Measurements from ENCODE around the gene GRAP2.
"Not testable (repeated sequence)": the region's sequence is repeated elsewhere in the genome, so short reads cannot be mapped to it uniquely, and the experiment has no call there.

The GRAP2 gene

DNA sequence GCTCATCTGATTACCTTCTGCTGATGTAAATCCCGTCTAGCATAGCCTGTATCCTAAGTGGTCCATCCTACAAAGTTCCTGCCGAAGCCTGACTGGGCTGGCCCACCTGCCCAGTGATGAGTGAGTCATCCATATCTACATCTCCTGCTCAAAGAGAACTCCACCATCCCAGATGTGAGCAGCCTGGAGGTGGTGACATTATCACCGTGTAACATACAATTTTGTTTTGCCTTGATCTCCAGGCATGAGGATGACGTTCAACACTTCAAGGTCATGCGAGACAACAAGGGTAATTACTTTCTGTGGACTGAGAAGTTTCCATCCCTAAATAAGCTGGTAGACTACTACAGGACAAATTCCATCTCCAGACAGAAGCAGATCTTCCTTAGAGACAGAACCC lies 64.9 kb downstream of the GRAP2 start:
- DNase-seq (ENCODE audit: low spot score) = no peak

DNA sequence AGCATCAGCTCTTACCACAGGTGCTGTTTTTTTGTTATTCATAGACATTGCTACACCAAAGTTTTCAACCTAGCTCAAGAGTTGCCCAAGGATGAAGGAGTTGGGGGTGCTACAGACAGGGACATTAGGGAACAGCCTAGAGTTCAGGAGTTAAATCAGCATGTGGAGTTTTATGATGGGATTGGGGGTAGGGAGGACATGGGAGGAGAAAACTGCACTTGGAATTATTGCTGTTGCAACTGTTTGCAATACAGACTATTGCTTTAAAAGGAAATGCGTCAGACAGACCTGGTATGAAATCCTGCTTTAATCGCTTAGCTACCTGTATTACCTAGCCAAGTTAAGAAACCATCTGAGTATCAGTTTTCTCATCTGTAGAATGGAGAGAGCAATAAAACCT lies 65.6 kb downstream of the GRAP2 start:
- no peak for DNase-seq (ENCODE audit: low spot score)

DNA sequence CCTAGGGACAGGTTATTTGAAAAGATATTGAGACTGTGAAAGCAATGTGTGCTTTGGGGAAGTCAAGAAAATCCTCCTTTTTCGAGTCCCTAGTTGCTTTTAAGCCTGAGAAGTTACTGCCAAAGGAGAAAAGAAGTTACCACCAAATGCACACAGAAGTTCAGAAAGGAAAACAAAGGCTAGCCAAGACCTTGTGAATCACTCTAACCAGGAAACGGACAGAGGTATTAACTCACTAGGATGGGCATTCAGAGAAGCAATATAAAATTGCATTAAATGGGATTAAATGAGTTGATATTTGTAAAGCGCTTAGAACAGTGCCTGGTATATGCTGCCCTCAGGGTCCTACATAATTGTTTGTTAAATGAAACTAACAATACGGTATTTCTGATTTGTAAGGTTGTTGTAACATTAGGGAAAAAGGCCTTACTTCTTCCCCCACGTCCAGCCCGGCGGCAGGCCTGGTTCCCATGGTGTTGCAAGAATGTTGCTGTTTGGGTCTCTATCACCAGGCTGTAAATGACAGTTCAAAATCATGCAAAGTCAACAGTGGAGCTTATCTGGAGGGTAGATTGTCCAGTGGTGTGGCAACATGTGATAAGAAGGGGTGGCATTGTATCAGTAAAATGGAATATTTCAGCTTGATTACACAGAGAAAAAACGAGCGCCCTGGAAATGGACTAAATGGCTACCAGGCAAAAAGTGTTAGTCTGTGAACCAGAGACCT lies 66.4 kb downstream of the GRAP2 start:
- DNase-seq (ENCODE audit: low spot score) = no peak

DNA sequence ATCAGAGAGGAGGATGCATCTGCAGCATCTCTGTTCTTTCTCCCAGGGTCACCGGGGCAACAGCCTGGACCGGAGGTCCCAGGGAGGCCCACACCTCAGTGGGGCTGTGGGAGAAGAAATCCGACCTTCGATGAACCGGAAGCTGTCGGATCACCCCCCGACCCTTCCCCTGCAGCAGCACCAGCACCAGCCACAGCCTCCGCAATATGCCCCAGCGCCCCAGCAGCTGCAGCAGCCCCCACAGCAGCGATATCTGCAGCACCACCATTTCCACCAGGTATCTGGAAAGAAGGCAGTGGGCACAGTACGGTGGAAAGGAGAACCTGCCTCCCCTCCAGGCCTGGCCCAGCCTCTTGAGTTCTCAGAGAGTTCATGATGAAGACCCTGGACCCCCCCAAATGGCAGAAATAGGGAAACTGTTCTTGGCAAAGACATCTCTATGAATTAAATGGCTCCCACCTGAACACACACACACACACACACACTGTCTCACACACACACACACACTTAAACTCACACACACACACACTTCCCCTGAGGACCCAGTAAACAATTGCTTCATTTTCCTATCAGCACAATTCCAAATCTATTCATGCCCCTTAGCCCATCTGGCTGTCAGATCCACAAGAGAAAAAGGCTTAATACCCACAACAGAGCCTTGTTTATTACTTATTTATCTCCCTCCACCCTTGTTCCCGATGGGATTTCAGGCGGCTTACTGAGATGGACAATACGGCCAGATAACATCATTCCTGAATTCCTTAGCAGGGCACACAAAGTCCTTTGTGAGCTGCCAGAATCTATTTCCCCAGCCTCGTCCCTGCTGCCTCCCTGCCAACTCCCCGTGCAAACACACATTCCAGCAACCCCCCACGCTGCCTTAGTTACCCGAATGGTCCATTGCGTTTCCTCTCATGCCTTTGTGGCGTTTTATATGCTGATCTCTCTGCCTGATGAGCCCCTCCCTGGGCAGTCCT lies 67.4 kb downstream of the GRAP2 start:
- DNase-seq (ENCODE audit: low spot score) = no peak

DNA sequence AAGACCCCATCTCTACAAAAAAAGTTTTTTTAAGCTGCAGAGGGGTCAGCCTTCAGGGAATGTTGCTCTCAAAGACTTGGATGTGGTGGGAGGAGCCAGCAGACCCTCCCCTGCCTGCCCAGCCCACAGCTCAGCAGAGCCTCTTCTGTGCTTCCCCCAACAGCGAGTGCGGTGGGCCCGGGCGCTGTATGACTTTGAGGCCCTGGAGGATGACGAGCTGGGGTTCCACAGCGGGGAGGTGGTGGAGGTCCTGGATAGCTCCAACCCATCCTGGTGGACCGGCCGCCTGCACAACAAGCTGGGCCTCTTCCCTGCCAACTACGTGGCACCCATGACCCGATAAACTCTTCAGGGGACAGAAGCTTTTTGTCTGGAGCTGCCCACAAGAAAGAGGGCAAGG lies 69.9 kb downstream of the GRAP2 start:
- no peak for DNase-seq (ENCODE audit: low spot score)

DNA sequence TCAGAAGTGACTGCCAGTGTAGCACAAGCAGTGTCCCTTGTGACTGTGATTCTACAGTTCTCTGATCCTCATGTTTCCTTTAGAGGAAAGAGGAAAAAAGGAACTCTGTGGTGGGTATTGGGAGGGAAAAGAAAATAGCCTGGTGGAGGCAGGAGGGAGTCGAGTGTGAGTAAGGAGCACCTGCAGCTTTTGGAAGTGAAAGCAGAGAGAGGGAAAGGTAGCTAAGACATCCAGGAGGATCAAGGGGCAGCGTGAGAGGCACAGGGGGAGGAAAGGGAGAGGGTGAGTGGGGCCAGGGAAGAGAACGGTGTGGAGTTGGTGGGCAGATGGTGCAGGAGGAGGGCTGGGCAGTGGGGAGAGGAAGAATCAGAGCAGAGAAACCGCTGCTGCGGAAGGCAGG lies 71.8 kb downstream of the GRAP2 start:
- no peak for DNase-seq (ENCODE audit: low spot score)

DNA sequence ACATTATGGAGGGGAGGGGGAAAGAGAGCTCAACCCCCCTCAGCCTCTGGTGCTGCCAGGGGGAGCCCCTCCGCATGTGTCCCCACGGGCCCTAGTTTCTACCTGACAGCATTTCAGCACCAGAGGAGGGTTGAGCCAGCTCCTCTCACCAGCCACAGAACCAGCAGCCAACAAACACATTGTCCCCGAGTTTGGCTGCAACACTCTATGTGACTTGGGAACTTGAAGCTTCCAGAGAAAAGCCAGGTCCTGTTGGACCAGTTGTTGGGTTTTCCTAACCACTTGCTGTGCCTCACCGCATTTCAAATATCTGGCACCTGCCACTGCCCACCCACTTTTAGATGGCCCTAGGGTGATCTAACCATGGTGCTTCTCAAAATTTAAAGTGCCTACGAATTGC lies 72.8 kb downstream of the GRAP2 start:
- DNase-seq (ENCODE audit: low spot score) = no peak

DNA sequence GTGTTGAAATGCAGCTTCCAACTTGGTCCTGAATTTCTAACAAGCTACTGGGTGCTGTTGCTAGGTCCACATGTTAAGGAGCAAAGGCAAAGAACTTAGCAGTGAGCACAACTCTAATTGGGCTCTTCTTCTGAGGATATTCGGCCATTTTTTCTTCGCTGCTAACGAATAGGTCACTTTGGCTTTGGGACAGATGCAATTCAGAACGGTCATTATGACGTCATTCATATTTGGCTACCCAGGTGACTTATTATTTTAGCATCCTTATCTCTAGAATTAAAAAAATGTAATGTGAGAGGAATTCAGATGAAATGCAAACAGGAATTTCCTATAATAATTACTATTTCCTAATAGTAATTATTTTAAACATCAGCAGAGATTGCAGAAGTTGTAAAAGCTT lies 73.2 kb downstream of the GRAP2 start:
- no peak for DNase-seq (ENCODE audit: low spot score)

DNA sequence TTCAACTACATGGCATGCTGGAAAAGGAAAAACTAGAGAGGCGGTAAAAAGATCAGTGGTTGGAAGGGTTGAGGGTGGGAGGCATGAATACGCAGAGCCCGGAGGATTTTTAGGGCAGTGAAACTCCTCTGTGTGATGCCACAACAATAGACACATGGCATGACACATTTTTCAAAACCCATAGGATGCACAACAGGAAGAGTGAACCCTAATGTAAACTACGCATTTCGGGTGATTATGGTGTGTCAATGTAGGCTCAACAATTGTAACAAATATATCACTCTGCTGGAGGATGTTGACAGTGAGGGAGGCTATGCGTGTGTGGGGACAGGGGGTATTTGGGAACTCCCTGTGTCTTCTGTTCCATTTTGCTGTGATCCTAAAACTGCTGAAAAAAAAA lies 78.2 kb downstream of the GRAP2 start:
- DNase-seq (ENCODE audit: low spot score) = no peak

DNA sequence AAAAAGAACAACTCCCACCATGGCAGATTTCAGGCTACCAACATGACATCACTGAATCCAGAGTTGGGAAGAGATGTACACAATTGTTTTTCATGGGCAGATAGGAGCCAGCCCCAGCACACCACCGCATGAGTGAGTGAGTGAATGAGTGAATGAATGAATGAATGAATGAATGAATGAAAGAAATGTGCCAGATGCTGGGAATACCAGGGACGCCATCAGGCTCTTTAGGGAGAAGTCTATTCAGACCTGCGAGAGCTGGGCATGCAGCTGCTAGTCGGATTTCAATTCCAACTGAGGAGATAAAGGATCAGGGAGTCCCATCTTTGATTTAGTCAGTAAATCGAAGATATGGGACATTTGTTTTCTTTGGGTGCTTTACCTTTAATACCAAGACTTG lies 78.6 kb downstream of the GRAP2 start:
- no peak for DNase-seq (ENCODE audit: low spot score)

DNA sequence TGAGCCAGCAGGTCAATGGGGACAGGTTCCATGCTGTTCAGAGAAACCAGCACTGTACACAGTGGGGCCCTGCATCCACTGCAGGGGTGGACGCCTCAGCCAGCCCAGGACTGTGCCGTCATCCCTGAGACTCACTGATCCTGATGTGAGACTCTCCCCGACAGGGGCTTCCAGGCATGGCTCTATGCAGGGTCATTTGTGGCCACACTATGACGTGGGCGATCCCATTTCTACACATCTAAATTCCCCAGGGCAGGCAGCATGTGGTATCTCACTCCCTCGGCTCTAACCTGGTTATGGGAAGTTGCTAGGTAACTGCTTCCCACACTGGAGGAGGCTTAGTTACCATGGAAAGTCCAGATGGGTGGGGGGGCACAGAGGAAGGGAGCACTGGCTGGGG lies 79.7 kb downstream of the GRAP2 start:
- no peak for DNase-seq (ENCODE audit: low spot score)

DNA sequence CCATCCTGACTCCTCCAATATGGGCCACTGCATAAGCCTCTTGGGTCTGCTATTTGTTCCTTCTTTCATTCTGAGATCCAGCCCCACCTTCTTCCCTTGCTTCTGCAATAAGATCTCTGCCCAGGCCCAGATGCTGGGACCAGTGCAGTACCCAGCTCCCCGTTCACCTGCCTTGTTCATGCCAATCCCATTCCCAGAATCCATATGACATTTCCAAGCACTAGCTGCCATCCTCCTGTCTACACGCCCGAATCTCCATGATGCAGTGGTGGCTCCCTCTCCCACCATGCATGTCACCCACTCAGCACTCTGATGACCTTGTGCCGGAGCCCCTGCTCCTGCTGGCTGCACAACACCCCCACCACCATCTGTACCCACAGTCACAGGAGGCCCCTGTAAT lies 82.5 kb downstream of the GRAP2 start:
- DNase-seq (ENCODE audit: low spot score) = no peak

DNA sequence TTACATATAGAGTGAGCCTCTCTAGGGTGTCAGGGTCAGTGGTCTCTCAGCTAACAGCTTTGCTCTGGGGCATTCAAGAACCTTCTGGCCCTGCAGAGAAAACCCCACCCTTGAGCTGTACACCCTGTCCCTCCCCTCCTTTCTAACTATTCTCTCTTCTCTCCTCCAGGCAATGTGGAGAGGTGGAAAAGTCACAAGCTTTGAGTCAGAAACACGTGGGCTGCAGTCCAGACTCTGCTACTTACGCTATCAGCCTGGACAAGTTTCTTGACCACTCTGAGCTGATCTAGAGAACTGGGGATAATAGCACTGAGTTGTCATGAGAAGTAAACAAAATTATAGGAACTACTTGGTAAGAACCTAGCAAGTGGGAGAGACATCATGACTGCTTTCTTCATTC lies 83.1 kb downstream of the GRAP2 start:
- no peak for DNase-seq (ENCODE audit: low spot score)

DNA sequence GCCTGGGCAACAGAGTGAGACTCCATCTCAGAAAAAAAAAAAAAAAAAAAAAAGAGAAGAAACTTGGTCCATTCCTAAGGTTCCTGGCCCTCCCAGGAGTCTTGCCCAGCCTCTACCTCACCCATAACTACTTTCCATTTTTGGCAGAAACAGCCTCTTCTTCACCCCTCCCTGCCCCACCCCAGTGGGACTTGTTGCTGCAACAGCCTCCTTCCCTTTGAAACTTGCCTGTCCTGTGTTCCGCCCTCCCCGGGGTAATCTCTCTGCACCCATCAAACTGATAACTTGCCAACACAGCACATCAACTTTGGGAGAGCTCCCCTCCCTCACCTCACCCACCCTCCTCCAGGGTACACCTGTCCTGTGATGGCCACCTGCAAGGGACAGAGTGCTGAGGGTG lies 83.9 kb downstream of the GRAP2 start:
- DNase-seq (ENCODE audit: low spot score) = no peak

DNA sequence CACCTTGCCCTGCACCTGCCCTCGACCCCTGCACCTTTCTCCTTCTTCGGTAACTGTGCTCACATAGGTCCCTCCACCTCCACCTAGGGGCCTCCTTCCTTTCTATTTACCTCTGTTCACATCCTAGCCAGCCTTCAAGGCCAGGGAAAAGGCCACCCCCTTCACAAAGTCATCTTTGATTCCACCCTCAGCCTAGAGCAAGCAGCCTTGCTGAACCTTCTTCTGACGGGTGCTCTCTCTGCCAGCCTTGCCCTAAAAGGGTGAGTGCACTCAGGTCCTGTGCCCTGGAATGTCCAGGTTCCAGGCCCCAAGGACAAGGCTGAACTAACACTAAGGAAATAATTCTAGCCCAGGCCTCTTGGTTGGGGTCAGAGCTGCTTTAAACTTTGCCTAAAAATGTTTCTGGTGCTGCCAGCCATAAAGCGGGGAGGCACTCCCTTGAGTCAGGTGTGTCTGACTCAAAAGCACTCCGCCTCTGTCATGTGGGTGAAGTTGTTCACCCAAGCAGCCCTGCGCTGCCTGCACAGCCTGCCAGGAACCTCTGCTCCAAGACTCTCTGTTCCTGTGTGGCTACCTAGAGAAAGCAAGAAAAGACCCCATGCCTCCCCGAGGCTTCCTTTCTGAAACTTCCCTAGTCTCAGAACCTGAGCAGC lies 84.6 kb downstream of the GRAP2 start:
- DNase-seq (ENCODE audit: low spot score) = no peak

DNA sequence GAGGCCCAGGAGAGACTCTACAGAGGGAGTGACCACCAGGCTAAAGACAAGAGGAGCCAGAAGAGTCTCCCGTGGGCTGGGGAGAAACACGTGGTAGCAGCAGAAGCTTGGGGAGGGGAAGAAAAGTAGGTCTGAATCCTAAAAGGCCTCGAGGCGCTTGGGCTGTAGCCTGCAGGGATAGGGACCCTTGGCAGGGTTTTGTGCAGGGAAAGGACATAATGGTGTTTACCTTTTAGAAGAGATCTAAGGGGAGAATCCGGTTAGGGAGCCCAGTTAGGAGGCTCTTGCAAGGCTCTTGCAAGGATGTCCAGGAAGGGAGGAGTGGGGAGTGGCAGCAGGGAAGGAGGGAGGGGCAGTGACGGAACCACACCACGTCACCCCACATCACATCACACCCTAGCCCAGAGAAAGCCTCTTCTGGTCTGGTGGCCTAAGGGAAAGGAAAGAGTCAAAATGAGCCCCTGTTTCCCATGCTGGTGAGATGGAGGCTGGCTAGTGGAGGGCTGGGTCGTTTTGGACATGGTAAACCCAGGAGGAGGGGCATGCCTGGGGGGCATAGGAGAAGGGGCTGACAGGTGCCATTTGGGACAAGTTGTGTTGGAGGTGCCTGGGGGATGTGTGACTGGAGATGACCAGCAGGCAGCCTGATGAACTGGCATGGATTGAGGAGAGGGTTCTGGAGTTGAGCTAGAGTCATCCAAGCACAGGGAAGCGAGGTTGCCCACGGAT lies 87.7 kb downstream of the GRAP2 start:
- DNase-seq (ENCODE audit: low spot score) = no peak

DNA sequence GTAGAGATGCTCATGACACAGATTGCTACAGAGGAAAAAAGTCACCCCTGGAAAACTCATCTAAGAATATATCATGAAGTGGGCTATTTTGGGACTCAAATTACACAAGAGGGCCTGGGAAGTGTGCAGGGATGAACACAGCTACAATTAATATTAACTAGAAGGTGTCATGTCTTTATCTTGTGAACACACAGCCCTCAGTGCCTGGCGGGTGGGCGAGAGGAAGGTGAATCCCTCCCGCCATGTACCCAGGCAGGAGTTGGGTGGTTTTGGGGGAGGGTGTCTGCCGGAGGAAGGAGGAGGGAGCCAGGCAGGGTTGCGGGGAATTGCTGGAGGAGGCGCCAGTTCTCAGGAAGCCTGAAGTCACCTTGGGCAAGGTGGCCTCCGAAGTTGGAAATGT lies 88.7 kb downstream of the GRAP2 start:
- no peak for DNase-seq (ENCODE audit: low spot score)

DNA sequence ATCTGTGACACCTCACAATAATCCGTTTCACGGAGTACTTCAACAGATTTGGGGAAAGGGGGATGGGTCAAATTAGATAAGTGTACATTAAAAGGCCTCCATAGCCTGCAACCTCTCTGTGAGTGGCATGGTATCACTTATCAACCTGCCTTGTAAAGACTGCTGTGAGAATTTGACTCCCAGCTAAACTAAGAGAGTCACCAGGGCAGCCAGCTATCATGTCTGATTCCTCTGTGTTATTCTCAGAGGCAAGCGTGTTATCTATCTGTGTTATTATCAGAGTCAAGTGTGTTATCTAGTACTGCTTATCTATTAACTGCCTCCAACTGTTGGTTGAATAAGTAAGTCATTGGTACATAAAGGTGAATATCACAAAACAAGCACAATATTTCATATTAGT lies 89.8 kb downstream of the GRAP2 start:
- DNase-seq (ENCODE audit: low spot score) = no peak

DNA sequence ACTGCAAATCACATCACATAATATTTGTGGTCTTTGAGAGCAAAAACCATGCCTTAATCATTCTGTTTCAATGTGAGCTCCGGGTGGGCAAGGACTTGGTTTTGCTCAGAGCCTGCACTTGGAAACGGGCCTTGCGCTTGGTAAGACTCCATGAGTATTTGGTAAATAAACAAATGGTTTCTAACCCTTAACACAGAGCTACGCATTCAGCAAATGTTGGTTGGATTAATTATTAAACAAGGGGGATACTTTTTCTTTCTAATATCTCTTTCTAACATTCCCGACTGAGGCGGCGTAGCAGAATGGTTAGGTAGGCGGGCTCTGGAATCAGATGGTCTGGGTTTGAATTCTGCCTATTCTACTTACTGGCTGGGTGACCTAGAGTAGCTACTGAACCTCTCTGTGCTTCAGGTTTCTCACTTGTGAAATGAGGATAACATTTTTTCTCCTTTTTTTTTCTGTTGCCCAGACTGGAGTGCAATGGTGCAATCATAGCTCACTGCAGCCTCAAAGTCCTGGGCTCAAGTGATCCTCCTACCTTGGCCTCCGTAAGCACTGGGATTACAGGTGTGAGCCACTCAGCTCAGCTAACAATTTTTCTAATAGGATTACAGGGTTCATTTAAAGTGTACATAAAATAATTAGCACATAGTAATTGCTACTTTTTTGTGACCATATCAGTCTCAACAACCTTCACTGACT lies 90.4 kb downstream of the GRAP2 start:
- DNase-seq (ENCODE audit: low spot score) = no peak

DNA sequence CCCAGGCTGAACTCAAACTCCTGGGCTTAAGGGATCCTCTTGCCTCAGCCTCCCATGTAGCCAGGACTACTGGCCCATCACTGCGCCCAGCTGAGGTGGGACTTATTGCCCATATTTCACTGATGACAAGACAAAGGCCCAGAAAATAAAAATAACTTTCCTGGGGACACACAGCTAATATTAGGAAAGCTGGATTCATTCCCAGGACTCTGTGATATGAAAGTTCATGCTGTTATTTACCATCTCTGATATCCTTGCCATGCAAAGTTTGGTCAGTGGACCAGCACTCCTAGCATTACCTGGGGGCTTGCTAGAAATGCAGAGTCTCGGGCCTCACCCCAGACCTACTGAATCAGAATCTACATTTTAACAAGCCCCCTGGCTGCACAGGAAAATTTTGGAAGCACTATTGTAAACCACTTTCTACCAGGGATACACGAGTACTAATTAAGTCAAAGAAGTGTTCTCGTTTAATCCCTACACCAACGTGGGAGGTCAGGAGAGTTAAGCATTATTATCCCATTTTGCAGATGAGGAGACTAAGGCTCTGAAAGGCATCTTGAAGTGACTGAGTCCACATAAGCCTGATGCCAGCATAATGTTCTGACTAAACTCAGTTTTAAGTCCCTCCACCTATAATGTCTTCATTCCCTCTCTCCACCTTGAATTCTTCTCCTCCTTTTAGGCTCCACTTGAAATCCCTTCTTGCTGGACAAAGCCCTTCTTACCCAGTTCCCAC lies 91.4 kb downstream of the GRAP2 start:
- DNase-seq (ENCODE audit: low spot score) = no peak

DNA sequence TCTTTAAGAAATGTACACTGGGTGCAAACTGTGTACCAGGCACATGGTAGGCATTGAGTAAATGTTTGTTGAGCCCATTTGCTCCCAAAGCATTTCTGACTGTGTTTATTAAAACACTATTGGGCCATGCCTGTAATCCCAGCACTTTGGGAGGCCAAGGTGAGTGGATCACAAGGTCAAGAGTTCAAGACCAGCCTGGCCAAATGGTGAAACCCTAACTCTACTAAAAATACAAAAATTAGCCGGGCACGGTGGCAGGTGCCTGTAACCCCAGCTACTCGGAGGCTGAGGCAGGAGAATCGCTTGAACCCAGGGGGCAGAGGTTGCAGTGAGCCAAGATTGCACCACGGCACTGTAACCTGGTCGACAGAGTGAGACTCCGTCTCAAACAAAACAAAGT lies 92.0 kb downstream of the GRAP2 start:
- not testable (repeated sequence) for DNase-seq (ENCODE audit: low spot score)
